Duodenal mucosa (tissue), 2 donors: Measurements from ENCODE around the gene SORCS2.

Source experiments
- H3K27ac ChIP-seq: one replicate; pipeline ENCODE4 v1.7.0; 2013; ENCODE audit warnings: low read depth, low read length
- H3K27me3 ChIP-seq, 2 donors: one replicate each; pipeline ENCODE4 v1.7.0; 2013; ENCODE audit warnings: low read length in 2 of 2, control low read depth in 1 of 2; ENCODE audit not compliant: insufficient read depth in 2 of 2, control insufficient read depth in 1 of 2
- H3K36me3 ChIP-seq, 2 donors: one replicate each; pipeline ENCODE4 v1.7.0; 2013; ENCODE audit warnings: low read length in 2 of 2, control low read depth in 1 of 2; ENCODE audit not compliant: insufficient read depth in 2 of 2, control insufficient read depth in 1 of 2
- H3K4me1 ChIP-seq, 2 donors: one replicate each; pipeline ENCODE4 v1.7.0; 2013; ENCODE audit warnings: low read length in 2 of 2, control low read depth in 1 of 2; ENCODE audit not compliant: insufficient read depth in 2 of 2, control insufficient read depth in 1 of 2
- H3K4me3 ChIP-seq, 2 donors: one replicate each; pipeline ENCODE4 v1.7.0; 2013; ENCODE audit warnings: low read length in 2 of 2, low read depth in 1 of 2
- H3K9ac ChIP-seq, 2 donors: one replicate each; pipeline ENCODE4 v1.7.0; 2013; ENCODE audit warnings: low read length in 2 of 2, low read depth in 1 of 2
- H3K9me3 ChIP-seq, 2 donors: one replicate each; pipeline ENCODE4 v1.7.0; 2013; ENCODE audit warnings: low read length in 2 of 2, control low read depth in 1 of 2; ENCODE audit not compliant: control insufficient read depth in 1 of 2

SORCS2 gene

GRCh38 chr4:7341491-7342222 is 149.3 kb downstream of the SORCS2 start:
- no peak overlapping the region for H3K27ac ChIP-seq
- no peaks in the 10 kb centered on the region for H3K36me3 ChIP-seq
- no peaks in the 10 kb centered on the region for H3K4me1 ChIP-seq
- no peaks in the 10 kb centered on the region for H3K9me3 ChIP-seq
- no peaks in the 10 kb centered on the region for H3K27me3 ChIP-seq
- H3K4me3 ChIP-seq = no peak overlapping the region
- no peak overlapping the region for H3K9ac ChIP-seq

GRCh38 chr4:7342223-7343080 is 150.1 kb downstream of the SORCS2 start:
- no peak overlapping the region for H3K27ac ChIP-seq
- H3K4me3 ChIP-seq = no peak overlapping the region
- no peaks in the 10 kb centered on the region for H3K27me3 ChIP-seq
- no peaks in the 10 kb centered on the region for H3K4me1 ChIP-seq
- no peak overlapping the region for H3K9ac ChIP-seq
- H3K9me3 ChIP-seq = no peaks in the 10 kb centered on the region
- H3K36me3 ChIP-seq = no peaks in the 10 kb centered on the region

GRCh38 chr4:7343081-7343655 is 150.8 kb downstream of the SORCS2 start:
- no peak overlapping the region for H3K4me3 ChIP-seq
- no peaks in the 10 kb centered on the region for H3K36me3 ChIP-seq
- H3K4me1 ChIP-seq = no peaks in the 10 kb centered on the region
- H3K27me3 ChIP-seq = no peaks in the 10 kb centered on the region
- H3K27ac ChIP-seq = no peak overlapping the region
- H3K9ac ChIP-seq = no peak overlapping the region
- H3K9me3 ChIP-seq = no peaks in the 10 kb centered on the region

GRCh38 chr4:7343950-7344349 is 151.6 kb downstream of the SORCS2 start:
- no peaks in the 10 kb centered on the region for H3K4me1 ChIP-seq
- no peaks in the 10 kb centered on the region for H3K27me3 ChIP-seq
- H3K27ac ChIP-seq = no peak overlapping the region
- H3K9me3 ChIP-seq = no peaks in the 10 kb centered on the region
- H3K4me3 ChIP-seq = no peak overlapping the region
- H3K9ac ChIP-seq = no peak overlapping the region
- no peaks in the 10 kb centered on the region for H3K36me3 ChIP-seq

- Histone ChIP-seq H3K4me1 (no peaks in the 10 kb centered on the region), H3K36me3 (no peaks in the 10 kb centered on the region), H3K4me3 (no peak overlapping the region), H3K27ac (no peak overlapping the region), H3K9ac (no peak overlapping the region), H3K27me3 (no peaks in the 10 kb centered on the region), H3K9me3 (no peaks in the 10 kb centered on the region)
These were observed 152.4 kb downstream of the SORCS2 start for GRCh38 chr4:7344636-7345155.

- Histone ChIP-seq H3K27ac (no peak overlapping the region), H3K36me3 (no peaks in the 10 kb centered on the region), H3K9ac (no peak overlapping the region), H3K4me1 (no peaks in the 10 kb centered on the region), H3K9me3 (no peaks in the 10 kb centered on the region), H3K27me3 (no peaks in the 10 kb centered on the region), H3K4me3 (no peak overlapping the region)
These were observed 155.6 kb downstream of the SORCS2 start for GRCh38 chr4:7347981-7348380.

GRCh38 chr4:7348946-7349900 is 156.9 kb downstream of the SORCS2 start:
- Histone ChIP-seq H3K36me3 (no peaks in the 10 kb centered on the region), H3K27me3 (no peaks in the 10 kb centered on the region), H3K4me1 (no peaks in the 10 kb centered on the region), H3K4me3 (no peak overlapping the region), H3K27ac (no peak overlapping the region), H3K9ac (no peak overlapping the region), H3K9me3 (no peaks in the 10 kb centered on the region)

- no peak overlapping the region for H3K9ac ChIP-seq
- H3K27ac ChIP-seq = no peak overlapping the region
- no peaks in the 10 kb centered on the region for H3K27me3 ChIP-seq
- H3K9me3 ChIP-seq = no peaks in the 10 kb centered on the region
- H3K36me3 ChIP-seq = no peaks in the 10 kb centered on the region
- H3K4me1 ChIP-seq = no peaks in the 10 kb centered on the region
- H3K4me3 ChIP-seq = no peak overlapping the region
These were observed 158.1 kb downstream of the SORCS2 start for GRCh38 chr4:7350396-7350795.

GRCh38 chr4:7351014-7351413 is 158.7 kb downstream of the SORCS2 start:
- Histone ChIP-seq H3K4me1 (no peaks in the 10 kb centered on the region), H3K9ac (no peak overlapping the region)

More at GRCh38 chr4:7351014-7351413, 158.7 kb downstream of the SORCS2 start:
- Histone ChIP-seq H3K27ac (no peak overlapping the region), H3K27me3 (no peaks in the 10 kb centered on the region), H3K36me3 (no peaks in the 10 kb centered on the region), H3K9me3 (no peaks in the 10 kb centered on the region), H3K4me3 (no peak overlapping the region)
